A549 (cell line): Measurements from ENCODE around the gene GRSF1.

Experiments used
- BHLHE40 ChIP-seq: IDR thresholded peaks from 2 replicates; pipeline ENCODE4 v1.6.1; 2012; ENCODE audit warnings: low read depth, low read length, inconsistent platforms
- CEBPB ChIP-seq, 2 experiments: fragments of >200 bp in 1 of 2; sonication (Bioruptor Twin) in 1 of 2; formaldehyde crosslinking in 1 of 2; IDR thresholded peaks; 2 replicates each; pipeline ENCODE4 v1.6.1; 2012 to 2016
- EP300 ChIP-seq, 2 experiments: fragments of >200 bp; sonication (Bioruptor Twin); formaldehyde crosslinking; IDR thresholded peaks; 2 replicates in 1 of 2; 3 replicates in 1 of 2; pipeline ENCODE4 v1.6.1; 2016 to 2017
- ESRRA ChIP-seq: fragments of 150-350 bp; IDR thresholded peaks from 2 replicates; pipeline ENCODE4 v1.6.1; 2014; ENCODE audit warnings: mild to moderate bottlenecking, low read length, borderline replicate concordance
- MAFK ChIP-seq: fragments of 450-650 bp; IDR thresholded peaks from 2 replicates; pipeline ENCODE4 v1.6.1; 2014; ENCODE audit not compliant: partially characterized antibody
- NR3C1 ChIP-seq: fragments of >200 bp; sonication (Bioruptor Twin); formaldehyde crosslinking; IDR thresholded peaks from 3 replicates; pipeline ENCODE4 v1.6.1; 2017
- POLR2A ChIP-seq: IDR thresholded peaks from 2 replicates; pipeline ENCODE4 v1.6.1; 2012; ENCODE audit warnings: mild to moderate bottlenecking, low read length
- RCOR1 ChIP-seq: fragments of 150-350 bp; IDR thresholded peaks from 2 replicates; pipeline ENCODE4 v1.6.1; 2014; ENCODE audit warnings: antibody characterized with exemption, low read length, low read depth
- SREBF2 ChIP-seq: fragments of 450-650 bp; IDR thresholded peaks from 2 replicates; pipeline ENCODE4 v1.6.1; 2014; ENCODE audit warnings: mild to moderate bottlenecking, moderate library complexity
- TF ChIP-seq, protein P1 (sequence below): fragments of >200 bp; sonication (Bioruptor Twin); formaldehyde crosslinking; IDR thresholded peaks from 3 replicates; pipeline ENCODE4 v1.5.1; 2016
- TF ChIP-seq, protein P2 (sequence below): fragments of 150-350 bp; IDR thresholded peaks from 2 replicates; pipeline ENCODE4 v1.6.1; 2014; ENCODE audit warnings: low read depth, mild to moderate bottlenecking, low read length
- TF ChIP-seq, protein P3 (sequence below): fragments of 200-600 bp; sonication (generic); IDR thresholded peaks from 2 replicates; pipeline ENCODE4 v1.6.1; 2016; ENCODE audit warnings: antibody characterized with exemption, mild to moderate bottlenecking, moderate library complexity
- TF ChIP-seq, protein P4 (sequence below): fragments of 450-650 bp; IDR thresholded peaks from 2 replicates; pipeline ENCODE4 v1.6.1; 2014; ENCODE audit warnings: antibody characterized with exemption

DNA sequence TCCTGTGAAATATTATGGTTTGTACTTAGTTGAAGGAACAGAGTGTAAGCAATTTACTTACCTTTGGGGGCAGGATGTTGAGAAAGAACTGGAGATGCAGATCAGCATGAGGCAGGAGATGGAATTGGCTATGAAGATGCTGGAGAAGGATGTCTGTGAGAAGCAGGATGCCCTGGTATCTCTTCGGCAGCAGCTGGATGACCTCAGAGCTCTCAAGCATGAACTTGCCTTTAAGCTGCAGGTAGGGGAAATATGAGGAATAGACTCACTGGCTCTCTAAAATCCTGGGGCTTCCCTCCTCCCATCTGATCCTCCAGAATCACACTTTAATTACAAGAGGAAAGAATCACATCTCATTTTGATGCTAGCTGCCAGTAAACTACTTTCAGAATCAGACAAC is 51.0 kb downstream of the GRSF1 start:
- TF ChIP-seq, protein P1, sequence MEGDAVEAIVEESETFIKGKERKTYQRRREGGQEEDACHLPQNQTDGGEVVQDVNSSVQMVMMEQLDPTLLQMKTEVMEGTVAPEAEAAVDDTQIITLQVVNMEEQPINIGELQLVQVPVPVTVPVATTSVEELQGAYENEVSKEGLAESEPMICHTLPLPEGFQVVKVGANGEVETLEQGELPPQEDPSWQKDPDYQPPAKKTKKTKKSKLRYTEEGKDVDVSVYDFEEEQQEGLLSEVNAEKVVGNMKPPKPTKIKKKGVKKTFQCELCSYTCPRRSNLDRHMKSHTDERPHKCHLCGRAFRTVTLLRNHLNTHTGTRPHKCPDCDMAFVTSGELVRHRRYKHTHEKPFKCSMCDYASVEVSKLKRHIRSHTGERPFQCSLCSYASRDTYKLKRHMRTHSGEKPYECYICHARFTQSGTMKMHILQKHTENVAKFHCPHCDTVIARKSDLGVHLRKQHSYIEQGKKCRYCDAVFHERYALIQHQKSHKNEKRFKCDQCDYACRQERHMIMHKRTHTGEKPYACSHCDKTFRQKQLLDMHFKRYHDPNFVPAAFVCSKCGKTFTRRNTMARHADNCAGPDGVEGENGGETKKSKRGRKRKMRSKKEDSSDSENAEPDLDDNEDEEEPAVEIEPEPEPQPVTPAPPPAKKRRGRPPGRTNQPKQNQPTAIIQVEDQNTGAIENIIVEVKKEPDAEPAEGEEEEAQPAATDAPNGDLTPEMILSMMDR, result no peak
- TF ChIP-seq BHLHE40 (no peak), SREBF2 (no peak), MAFK (no peak), ESRRA (no peak), POLR2A (no peak), EP300 (IDR thresholded peaks at IDR 0.05) (no peak), CEBPB (IDR thresholded peaks at IDR 0.05) (no peak), NR3C1 (no peak), RCOR1 (no peak)
- TF ChIP-seq, protein P2, sequence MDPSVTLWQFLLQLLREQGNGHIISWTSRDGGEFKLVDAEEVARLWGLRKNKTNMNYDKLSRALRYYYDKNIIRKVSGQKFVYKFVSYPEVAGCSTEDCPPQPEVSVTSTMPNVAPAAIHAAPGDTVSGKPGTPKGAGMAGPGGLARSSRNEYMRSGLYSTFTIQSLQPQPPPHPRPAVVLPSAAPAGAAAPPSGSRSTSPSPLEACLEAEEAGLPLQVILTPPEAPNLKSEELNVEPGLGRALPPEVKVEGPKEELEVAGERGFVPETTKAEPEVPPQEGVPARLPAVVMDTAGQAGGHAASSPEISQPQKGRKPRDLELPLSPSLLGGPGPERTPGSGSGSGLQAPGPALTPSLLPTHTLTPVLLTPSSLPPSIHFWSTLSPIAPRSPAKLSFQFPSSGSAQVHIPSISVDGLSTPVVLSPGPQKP, result no peak
- TF ChIP-seq, protein P3, sequence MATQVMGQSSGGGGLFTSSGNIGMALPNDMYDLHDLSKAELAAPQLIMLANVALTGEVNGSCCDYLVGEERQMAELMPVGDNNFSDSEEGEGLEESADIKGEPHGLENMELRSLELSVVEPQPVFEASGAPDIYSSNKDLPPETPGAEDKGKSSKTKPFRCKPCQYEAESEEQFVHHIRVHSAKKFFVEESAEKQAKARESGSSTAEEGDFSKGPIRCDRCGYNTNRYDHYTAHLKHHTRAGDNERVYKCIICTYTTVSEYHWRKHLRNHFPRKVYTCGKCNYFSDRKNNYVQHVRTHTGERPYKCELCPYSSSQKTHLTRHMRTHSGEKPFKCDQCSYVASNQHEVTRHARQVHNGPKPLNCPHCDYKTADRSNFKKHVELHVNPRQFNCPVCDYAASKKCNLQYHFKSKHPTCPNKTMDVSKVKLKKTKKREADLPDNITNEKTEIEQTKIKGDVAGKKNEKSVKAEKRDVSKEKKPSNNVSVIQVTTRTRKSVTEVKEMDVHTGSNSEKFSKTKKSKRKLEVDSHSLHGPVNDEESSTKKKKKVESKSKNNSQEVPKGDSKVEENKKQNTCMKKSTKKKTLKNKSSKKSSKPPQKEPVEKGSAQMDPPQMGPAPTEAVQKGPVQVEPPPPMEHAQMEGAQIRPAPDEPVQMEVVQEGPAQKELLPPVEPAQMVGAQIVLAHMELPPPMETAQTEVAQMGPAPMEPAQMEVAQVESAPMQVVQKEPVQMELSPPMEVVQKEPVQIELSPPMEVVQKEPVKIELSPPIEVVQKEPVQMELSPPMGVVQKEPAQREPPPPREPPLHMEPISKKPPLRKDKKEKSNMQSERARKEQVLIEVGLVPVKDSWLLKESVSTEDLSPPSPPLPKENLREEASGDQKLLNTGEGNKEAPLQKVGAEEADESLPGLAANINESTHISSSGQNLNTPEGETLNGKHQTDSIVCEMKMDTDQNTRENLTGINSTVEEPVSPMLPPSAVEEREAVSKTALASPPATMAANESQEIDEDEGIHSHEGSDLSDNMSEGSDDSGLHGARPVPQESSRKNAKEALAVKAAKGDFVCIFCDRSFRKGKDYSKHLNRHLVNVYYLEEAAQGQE, result no peak
- TF ChIP-seq, protein P4, sequence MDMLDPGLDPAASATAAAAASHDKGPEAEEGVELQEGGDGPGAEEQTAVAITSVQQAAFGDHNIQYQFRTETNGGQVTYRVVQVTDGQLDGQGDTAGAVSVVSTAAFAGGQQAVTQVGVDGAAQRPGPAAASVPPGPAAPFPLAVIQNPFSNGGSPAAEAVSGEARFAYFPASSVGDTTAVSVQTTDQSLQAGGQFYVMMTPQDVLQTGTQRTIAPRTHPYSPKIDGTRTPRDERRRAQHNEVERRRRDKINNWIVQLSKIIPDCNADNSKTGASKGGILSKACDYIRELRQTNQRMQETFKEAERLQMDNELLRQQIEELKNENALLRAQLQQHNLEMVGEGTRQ, result no peak
